ENCODE data around the gene CCNL2.
A peak's percentile ranks its signal among the peaks of the same experiment; 100 is the strongest.
"Not testable (repeated sequence)": the region's sequence is repeated elsewhere in the genome, so short reads cannot be mapped to it uniquely, and the experiment has no call there.

The CCNL2 gene

GRCh38 chr1:1397839-1398523, 1.2 kb downstream of the CCNL2 start:
- no peak for DNase-seq

DNA sequence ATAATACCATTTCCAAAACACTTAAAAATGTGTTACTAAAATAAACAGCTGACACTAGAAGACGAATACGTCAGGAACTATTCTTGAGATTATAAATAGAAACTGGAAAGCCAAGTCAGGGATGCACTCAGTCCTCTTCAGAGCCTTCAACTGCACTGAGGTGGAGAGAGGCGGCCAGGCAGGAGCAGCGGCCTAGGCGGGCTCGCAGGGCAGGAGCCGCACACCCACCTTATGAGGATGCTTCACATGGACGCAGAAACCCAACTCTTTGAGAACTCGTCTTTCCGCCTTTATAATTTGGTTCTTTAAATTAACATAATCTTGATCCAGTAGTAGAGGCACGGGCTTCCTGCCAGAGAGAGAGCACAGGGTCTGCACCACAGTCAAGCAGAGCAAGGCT, 4.0 kb downstream of the CCNL2 start:
- DNase-seq, result no peak

DNA sequence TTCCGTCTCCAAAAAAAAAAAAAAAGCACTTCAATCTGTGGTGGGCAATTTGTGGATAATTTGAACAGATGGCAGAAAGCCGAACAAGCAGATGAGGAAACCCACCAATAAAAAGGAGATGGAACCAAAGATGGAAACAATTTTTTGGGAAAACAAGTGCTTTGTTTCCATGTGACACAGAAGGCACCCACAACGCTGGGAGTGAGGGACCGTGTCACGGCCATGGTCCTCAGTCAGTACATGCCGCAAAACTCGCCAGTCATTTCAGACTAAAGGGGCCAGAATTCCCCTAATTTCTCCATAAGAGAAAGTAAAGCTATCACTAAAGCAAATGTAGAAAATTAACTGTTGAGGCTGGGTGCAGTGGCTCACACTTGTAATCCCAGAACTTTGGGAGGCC, 5.0 kb downstream of the CCNL2 start:
- no peak for DNase-seq

DNA sequence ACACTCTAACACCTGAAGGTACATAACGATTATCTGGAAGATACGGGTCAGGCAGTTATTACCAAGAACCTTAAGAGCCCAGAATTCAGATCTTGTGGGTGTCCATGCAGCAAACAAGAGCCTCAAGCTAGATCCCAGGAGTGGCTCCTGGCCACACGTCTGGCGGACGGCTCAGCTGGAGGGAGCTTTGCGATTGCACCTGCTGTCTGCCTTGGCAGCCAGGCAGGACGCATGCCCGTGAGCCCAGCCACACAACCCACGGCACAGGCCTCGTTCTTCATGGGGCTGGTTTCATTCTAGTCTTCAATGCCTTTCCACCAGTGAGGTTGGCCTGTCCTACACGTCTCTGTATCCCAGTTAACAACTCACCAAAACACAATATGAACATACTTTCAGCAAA, 5.7 kb downstream of the CCNL2 start:
- no peak for DNase-seq

DNA sequence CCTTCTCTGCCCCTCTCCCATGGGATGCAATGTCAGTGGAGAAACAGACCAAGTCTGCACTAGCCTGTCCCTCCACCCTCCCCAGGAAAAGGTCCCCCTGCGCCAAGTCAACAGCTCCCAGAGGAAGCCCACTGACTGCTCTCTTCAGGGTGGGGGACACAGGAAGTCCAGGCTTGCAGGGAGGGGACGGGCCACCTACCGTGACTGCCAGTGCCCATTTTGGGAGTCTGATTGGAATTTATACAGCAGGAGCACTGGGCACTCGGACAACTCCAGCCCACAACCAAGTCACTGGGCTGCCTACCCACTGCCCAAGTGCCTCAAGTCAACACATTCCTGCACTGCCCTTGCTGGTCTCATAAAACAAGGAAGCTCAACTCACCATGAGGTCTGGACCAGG, 6.1 kb downstream of the CCNL2 start:
- DNase-seq, result no peak

DNA sequence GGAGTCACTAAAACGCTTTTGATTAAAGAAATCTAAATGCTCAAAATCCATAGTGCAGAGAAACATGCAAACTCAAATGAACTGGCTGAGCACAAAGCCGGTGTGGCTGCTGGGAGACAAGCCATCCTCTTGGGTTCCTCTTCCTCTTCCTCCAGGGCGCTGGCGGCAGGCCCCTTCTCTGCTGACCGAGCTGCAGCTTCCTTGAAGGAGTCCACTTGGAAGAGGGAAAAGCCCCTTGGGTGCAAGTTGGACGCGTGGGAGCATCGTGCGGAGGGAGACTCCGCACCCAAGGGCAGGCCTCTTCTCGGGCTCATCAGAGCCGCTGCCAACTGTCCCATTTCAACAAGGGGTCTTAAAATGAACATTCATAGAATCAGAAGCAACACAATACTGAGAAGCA, 7.9 kb downstream of the CCNL2 start:
- no peak for DNase-seq

GRCh38 chr1:1390675-1391074, 8.5 kb downstream of the CCNL2 start:
- no peak for DNase-seq

DNA sequence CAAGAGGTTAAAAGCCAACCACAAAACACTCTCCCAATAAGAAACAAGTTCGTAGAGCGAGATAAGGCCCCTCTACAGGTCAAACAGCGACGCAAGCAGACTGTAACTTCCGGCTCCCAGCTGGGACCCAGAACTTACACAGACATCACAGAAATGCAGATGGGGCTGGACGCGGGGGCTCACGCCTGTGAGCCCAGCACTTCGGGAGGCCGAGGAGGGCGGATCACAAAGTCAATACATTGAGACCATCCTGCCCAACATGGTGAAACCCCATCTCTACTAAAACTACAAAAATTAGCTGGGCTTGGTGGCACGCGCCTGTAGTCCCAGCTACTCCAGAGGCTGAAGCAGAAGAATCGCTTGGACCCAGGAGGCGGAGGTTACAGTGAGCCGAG, 11.1 kb downstream of the CCNL2 start:
- no peak for DNase-seq

DNA sequence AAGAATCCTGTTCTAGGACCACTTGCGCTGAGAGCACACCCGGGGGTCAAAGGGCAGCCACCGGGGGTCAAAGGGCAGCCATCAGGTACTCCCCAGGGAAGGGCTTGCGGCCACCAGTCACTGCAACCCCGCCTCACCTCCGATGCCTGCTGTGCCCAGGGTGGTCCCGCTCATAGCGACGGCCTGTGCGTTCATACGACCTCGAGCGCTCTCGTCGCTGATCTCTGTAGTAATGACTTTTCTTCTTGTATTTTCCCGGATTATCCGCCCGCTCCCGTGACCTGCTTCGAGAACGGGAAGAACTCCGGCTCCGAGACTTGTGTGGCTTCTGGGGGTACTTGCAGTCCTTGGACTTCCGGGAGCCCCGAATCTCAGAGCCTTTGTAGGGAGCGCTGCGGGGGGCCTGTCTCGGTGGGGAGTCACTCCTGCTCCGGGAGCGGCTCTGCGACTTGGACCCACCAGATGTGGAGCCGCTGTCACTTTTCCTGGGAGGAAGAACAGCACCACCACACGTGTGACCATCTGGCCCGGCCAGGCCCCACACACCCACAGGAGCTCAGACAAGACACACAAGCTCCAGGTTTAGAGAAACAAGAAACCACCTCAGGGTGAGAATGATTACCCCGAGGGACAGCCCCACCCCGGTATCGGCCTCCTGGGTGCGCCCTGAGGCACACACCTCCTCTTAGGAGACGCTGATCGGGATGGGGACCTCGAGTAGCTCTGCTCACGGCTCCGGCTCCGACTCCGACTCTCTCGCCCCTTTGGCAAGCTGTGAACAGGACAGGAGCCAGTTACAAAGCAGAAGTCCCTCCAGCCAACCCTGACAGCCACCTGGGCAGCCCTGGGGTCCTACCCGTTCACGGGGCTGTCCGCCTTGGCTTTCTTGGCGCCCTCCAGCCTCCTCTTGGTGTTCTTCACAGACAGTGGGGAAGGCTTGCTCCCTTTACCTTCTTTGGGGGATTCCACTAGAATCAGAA, 11.7 kb downstream of the CCNL2 start:
- no peak for DNase-seq

DNA sequence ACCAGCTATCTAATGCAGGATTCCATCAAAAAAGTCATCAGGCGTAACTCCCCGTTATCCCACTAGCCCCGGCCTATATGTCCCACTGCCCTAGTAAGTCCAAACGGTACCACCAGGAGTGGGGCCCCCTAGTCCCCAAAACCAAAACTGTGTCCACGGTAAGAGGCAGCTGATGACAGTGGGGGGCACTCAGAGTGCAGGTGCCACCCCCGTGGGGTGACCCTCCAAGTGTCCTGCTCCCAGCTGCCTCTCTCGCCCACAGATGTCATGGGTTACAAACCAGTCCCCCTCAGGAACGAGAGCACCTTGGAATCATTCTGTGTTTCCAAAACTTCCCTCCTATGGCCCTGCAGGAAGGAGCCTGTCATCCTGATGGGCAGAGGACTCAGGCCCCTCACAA, 13.2 kb downstream of the CCNL2 start:
- no peak for DNase-seq

- not testable (repeated sequence) for DNase-seq
Measured at GRCh38 chr1:1385339-1385738, 13.8 kb downstream of the CCNL2 start.

DNA sequence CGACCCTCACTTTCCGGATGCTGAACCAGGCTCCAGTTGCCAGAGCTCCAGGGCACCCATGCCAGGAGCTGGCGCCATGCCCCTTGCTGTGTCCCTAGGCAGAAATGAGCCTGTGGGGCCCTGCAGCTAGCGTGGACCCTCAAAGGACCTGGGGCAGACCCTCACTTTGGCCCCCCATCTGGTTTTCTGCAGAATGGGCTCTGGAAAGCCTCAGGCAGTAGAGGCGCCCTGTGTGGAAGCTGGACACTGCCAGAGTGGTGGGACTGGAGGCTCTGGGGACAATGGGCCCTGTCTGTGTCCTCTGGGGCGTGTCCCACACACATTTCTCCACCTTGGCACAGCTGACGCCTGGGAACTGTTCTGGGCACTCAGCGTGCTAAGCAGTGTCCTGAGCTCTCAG, 17.8 kb downstream of the CCNL2 start:
- DNase-seq, result no peak

- DNase-seq, result no peak
Measured at GRCh38 chr1:1380860-1381259, 18.3 kb downstream of the CCNL2 start.

DNA sequence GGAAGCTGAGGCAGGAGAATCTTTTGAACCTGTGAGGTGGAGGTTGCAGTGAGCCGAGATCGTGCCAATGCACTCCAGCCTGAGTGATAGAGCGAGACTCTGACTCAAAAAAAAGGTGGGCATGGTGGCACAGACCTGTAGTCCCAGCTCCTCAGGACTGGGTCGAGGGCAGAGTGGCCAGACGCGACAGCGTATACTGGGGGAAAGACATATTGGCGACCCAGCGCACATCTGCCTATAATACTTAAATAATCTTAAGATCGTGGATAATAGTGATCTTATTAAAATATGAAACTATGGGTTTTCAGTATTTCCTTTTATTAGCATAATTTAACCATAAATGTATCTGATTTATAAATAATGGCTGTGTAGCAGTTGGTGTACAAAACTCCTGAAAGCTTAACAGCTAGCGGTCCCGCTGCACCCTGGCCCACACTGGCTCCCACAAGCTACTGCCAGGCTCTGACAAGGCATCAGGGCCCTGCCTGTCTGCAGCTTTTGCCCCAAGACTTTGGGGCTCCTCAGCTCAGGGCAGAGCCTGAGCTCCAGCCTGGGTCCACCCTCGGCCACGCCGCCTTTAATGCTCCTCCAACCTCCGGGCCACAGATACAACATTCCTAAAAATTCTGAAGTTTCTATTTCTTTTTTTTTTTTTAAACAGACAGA, 21.5 kb downstream of the CCNL2 start:
- DNase-seq, result no peak

DNA sequence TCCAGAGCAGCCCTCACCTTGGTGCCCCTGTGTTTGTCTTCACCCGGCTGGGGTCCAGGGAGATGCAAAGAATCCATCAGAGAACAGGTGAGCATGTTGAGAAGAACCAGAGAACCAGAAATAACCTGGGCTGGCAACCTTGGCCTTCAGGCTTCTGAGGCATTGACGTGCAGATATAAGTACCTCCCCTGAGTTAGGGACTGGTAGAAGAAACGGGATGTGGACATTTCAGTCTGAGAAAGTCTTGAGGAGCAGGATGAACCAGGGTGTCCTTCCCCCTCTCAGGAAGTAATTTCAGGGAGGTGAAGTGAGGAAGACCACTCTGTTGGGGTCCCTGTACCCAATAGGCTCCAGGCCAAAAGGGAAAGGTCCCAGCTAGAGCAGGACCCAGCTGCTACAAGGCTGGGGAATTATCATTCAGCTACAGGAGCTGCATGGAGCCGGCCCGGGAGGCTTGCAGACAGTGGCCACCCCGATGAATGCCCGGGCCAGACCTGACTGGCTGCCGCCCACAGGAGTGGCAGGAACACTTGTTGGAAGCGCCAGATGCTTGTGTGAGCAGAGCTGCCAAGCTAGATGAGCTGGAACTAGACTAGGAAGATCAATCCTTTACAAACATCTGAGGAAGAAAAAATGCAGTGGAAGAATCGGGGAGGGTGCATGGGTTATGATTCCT, 22.4 kb downstream of the CCNL2 start:
- DNase-seq, result no peak

GRCh38 chr1:1374929-1375662, 24.0 kb downstream of the CCNL2 start, which contains the start of gene AURKAIP1:
Gene AURKAIP1 (minus strand): TSS chr1:1375207. CDS start chr1:1374756, 451 bp downstream.
- DNase-seq, result peak; percentile 100

DNA sequence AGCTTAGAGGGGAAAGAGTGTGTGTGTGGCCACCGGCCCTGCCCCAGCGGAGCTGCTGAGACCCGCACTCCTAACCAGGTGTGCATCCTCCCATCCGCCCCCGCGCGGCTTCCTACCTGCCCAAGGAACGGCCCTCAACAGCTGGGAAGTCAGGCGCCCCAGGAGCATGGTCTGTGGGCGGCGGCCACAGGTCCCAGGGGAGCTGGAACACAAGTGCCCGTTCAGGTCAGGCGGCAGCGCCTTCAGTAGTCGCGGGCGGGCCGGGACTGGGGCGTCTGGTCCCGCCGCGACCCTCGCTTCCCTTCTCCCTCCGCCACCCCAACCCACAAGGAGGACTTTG, 24.6 kb downstream of the CCNL2 start:
- no peak for DNase-seq

DNA sequence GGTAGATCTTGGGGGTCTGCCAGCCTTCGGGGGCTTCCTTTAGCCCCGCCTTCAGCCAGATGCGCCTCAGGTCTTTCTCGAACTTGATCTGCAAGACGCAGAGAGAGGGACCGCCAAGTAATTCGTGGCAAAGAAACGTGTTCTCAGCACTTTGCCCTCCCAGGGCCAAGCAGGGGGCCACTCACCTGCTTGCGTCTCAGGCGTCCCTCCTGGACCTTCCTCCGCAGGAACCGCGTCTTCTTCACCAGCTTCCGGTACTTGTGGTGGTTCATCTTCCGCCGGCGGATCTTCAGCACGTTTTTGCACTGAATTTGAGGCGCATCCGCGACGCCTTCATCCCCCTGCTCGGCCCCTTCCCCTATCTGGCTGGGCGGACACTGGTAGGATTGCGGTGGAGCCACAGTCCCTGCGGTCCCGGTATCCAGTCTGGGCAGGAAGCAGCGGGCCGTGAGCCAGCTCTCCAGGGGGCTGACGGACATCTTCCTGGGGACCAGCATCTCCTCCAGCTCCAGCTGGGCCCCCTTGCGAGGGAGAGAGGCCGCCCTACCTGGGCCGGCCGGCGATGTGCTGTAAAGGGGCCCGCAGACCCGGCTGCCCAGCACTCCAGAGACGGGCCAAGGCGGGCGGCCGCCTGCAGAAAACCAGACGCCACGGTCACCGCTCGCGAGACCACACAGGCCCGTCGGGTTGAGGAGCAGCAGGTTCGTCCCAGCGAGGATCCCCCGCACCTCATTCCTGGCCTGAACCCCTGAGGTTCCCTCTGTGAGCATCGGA, 25.1 kb downstream of the CCNL2 start:
- no peak for DNase-seq

GRCh38 chr1:1373051-1373814, 25.9 kb downstream of the CCNL2 start:
- DNase-seq, result no peak
